ENCODE measurements around the gene DNAJC19.

DNAJC19 gene

GRCh38 chr3:180989291-180990163 lies at the start of gene DNAJC19:
Gene DNAJC19 (minus strand): TSS chr3:180989736. CDS start chr3:180989602, 134 bp downstream.
- Mint-ChIP-seq H3K36me3 (ENCODE audit: low read depth) (peaks cover 34% of the 10 kb centered on the region), H3K27me3 (ENCODE audit: low read depth, poor library complexity) (peaks cover 27% of the 10 kb centered on the region), H3K9me3 (no peaks in the 10 kb centered on the region), H3K27ac (peak within 1 kb of the TSS; percentile 91), H3K4me1 (peaks cover 27% of the 10 kb centered on the region), H3K4me3 (peak within 1 kb of the TSS; percentile 95)
- TF ChIP-seq CTCF (IDR thresholded peaks at IDR 0.05), result no peak
- DNase-seq, result peak; percentile 85

GRCh38 chr3:181030948-181031347 lies 41.4 kb upstream of the DNAJC19 start:
- Mint-ChIP-seq H3K27me3 (ENCODE audit: low read depth, poor library complexity) (no peaks in the 10 kb centered on the region), H3K4me1 (no peaks in the 10 kb centered on the region), H3K36me3 (ENCODE audit: low read depth) (no peaks in the 10 kb centered on the region), H3K4me3 (no peak overlapping the region), H3K9me3 (peaks cover 11% of the 10 kb centered on the region), H3K27ac (no peak overlapping the region)
- TF ChIP-seq CTCF (IDR thresholded peaks at IDR 0.05), result no peak
- DNase-seq, result no peak

- no peak for DNase-seq
- Mint-ChIP-seq H3K36me3 (ENCODE audit: low read depth) (no peaks in the 10 kb centered on the region), H3K4me3 (no peak overlapping the region), H3K4me1 (no peaks in the 10 kb centered on the region), H3K27ac (no peak overlapping the region), H3K9me3 (peaks cover 24% of the 10 kb centered on the region), H3K27me3 (ENCODE audit: low read depth, poor library complexity) (no peaks in the 10 kb centered on the region)
- TF ChIP-seq CTCF (IDR thresholded peaks at IDR 0.05), result no peak
Measured at GRCh38 chr3:181025204-181025603, 35.7 kb upstream of the DNAJC19 start.

GRCh38 chr3:181017690-181018089 lies 28.2 kb upstream of the DNAJC19 start:
- Mint-ChIP-seq H3K36me3 (ENCODE audit: low read depth) (no peaks in the 10 kb centered on the region), H3K9me3 (peaks cover under 1% of the 10 kb centered on the region), H3K4me1 (no peaks in the 10 kb centered on the region), H3K27me3 (ENCODE audit: low read depth, poor library complexity) (no peaks in the 10 kb centered on the region), H3K4me3 (no peak overlapping the region), H3K27ac (no peak overlapping the region)
- TF ChIP-seq CTCF (IDR thresholded peaks at IDR 0.05), result no peak
- no peak for DNase-seq

- H3K27me3 Mint-ChIP-seq (ENCODE audit: low read depth, poor library complexity), result no peaks in the 10 kb centered on the region
- no peak for TF ChIP-seq CTCF (IDR thresholded peaks at IDR 0.05)
- H3K4me1 Mint-ChIP-seq, result no peaks in the 10 kb centered on the region
- no peaks in the 10 kb centered on the region for H3K36me3 Mint-ChIP-seq (ENCODE audit: low read depth)
- H3K27ac Mint-ChIP-seq, result no peak overlapping the region
- DNase-seq, result no peak
- peaks cover 10% of the 10 kb centered on the region for H3K9me3 Mint-ChIP-seq
- H3K4me3 Mint-ChIP-seq, result no peak overlapping the region
Measured at GRCh38 chr3:181009225-181009624, 19.7 kb upstream of the DNAJC19 start.

- Mint-ChIP-seq H3K36me3 (ENCODE audit: low read depth) (no peaks in the 10 kb centered on the region), H3K9me3 (peaks cover 10% of the 10 kb centered on the region), H3K27ac (no peak overlapping the region), H3K4me1 (no peaks in the 10 kb centered on the region), H3K27me3 (ENCODE audit: low read depth, poor library complexity) (no peaks in the 10 kb centered on the region), H3K4me3 (no peak overlapping the region)
- no peak for DNase-seq
- TF ChIP-seq CTCF (IDR thresholded peaks at IDR 0.05), result no peak
Measured at GRCh38 chr3:181008796-181009195, 19.3 kb upstream of the DNAJC19 start.
